ENCODE results near the gene EPB41L4A. TPM values are rescaled to one million over a fixed set of nuclear protein-coding genes. Genes with fewer than 3 reads are reported as not detected.

Gene EPB41L4A
- total RNA-seq, 4 donors from 2014 or later: 8.3 to 33.8 (median 21.6) TPM

GRCh38 chr5:112418659-112419163, 366 bp downstream of the EPB41L4A start:
- WGBS: 0% methylated on average over 23 of the region's 39 CpGs
- peak overlapping the region; percentile 79 to 87 (median 84) for H3K27ac ChIP-seq (replicated peaks in 1 of 4)
- TF ChIP-seq CTCF (IDR thresholded peaks at IDR 0.05) (no peak), POLR2AphosphoS5 (IDR thresholded peaks at IDR 0.05) (no peak), EP300 (IDR thresholded peaks at IDR 0.05) (no peak), POLR2A (IDR thresholded peaks at IDR 0.05; ENCODE audit: low read depth) (no peak)
- H3K9me3 ChIP-seq: no peaks in the 10 kb centered on the region
- DNase-seq (ENCODE audit: extremely low spot score): no peak
- intact Hi-C loops (cut with DNase I): loop anchor here (5.0 kb wide), 1 partner anchor 251 kb away; no protein-coding TSS in a partner anchor
- peak overlapping the region; percentile 73 to 97 (median 86) for H3K4me3 ChIP-seq
- no peaks in the 10 kb centered on the region for H3K36me3 ChIP-seq
- H3K4me1 ChIP-seq: peaks cover 11 to 25% (median 16%) of the 10 kb centered on the region in 4 donors
- no peaks in the 10 kb centered on the region for H3K27me3 ChIP-seq

DNA sequence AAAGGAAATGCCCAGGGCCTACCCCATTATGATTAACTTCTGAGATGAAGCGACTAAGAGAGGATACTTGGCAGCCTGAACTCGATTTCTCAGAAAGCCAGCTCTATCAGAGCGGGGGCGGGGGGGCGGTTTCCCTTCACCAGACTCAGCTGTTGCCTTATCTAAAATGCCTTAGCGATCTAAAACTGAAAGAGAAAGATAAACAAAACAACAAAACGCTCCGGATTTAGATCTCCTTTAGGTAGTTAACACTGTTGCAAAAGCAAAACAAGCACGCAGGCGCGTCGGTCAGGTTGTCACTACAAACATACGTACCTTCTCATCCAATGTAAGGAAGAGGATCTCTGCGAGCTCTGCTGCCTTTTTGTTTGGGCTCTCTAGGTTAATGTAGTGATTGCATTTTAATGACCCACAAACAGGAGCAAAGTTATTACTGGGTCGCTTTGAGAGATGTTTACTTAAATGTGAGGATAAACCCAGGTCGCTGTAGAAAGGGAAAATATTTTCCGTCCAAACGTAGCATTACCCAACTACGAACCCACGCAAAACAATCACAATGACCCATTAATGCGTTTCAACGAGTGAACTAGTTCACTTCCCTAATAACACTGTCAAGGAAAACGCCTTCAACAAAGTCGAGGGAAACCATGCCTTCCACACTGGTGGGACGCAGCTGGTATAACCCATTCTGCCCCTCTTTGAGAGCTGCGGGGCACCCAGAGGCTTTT, 982 bp downstream of the EPB41L4A start:
- WGBS: 6% methylated on average over 26 of the region's 26 CpGs
- peaks cover 11 to 25% (median 16%) of the 10 kb centered on the region in 4 donors for H3K4me1 ChIP-seq
- intact Hi-C loops (cut with DNase I): loop anchor here (5.0 kb wide), 1 partner anchor 251 kb away; no protein-coding TSS in a partner anchor
- H3K4me3 ChIP-seq: peak overlapping the region; percentile 73 to 97 (median 86)
- no peak for DNase-seq (ENCODE audit: extremely low spot score)
- peak overlapping the region; percentile 79 to 87 (median 84) for H3K27ac ChIP-seq (replicated peaks in 1 of 4)
- H3K27me3 ChIP-seq: no peaks in the 10 kb centered on the region
- TF ChIP-seq EP300 (IDR thresholded peaks at IDR 0.05): no peak
- TF ChIP-seq POLR2AphosphoS5 (IDR thresholded peaks at IDR 0.05): peak in 1 of 2 donors; percentile 22
- no peaks in the 10 kb centered on the region for H3K9me3 ChIP-seq
- H3K36me3 ChIP-seq: no peaks in the 10 kb centered on the region

- TF ChIP-seq POLR2A (IDR thresholded peaks at IDR 0.05; ENCODE audit: low read depth): no peak
- no peak for TF ChIP-seq CTCF (IDR thresholded peaks at IDR 0.05)
- TF ChIP-seq EP300 (IDR thresholded peaks at IDR 0.05): no peak
- no peak for TF ChIP-seq POLR2AphosphoS5 (IDR thresholded peaks at IDR 0.05)
- Histone ChIP-seq H3K9me3 (no peaks in the 10 kb centered on the region), H3K4me1 (peaks cover 8 to 27% (median 15%) of the 10 kb centered on the region in 4 donors), H3K36me3 (no peaks in the 10 kb centered on the region), H3K27me3 (no peaks in the 10 kb centered on the region), H3K27ac (replicated peaks in 1 of 4) (no peak overlapping the region), H3K4me3 (no peak overlapping the region)
- WGBS: 88% methylated on average over 2 of the region's 2 CpGs
- intact Hi-C loops (cut with DNase I): loop anchor here (5.0 kb wide), 1 partner anchor 248 kb away; no protein-coding TSS in a partner anchor
- DNase-seq (ENCODE audit: extremely low spot score): no peak
Measured at GRCh38 chr5:112415552-112415951, 3.5 kb downstream of the EPB41L4A start.

GRCh38 chr5:112413611-112414010, 5.5 kb downstream of the EPB41L4A start:
- H3K27me3 ChIP-seq: no peaks in the 10 kb centered on the region

More at GRCh38 chr5:112413611-112414010, 5.5 kb downstream of the EPB41L4A start:
- H3K9me3 ChIP-seq: no peaks in the 10 kb centered on the region
- TF ChIP-seq POLR2AphosphoS5 (IDR thresholded peaks at IDR 0.05) (no peak), POLR2A (IDR thresholded peaks at IDR 0.05; ENCODE audit: low read depth) (no peak), EP300 (IDR thresholded peaks at IDR 0.05) (no peak), CTCF (IDR thresholded peaks at IDR 0.05) (no peak)
- H3K36me3 ChIP-seq: no peaks in the 10 kb centered on the region
- intact Hi-C loops (cut with DNase I): no loop called here
- H3K4me1 ChIP-seq: peaks cover 6 to 21% (median 13%) of the 10 kb centered on the region in 4 donors
- H3K27ac ChIP-seq (replicated peaks in 1 of 4): no peak overlapping the region
- 96% methylated on average over 3 of the region's 3 CpGs for WGBS
- no peak overlapping the region for H3K4me3 ChIP-seq
- DNase-seq (ENCODE audit: extremely low spot score): no peak
